GM18868 (cell line): ENCODE results near the gene SLC5A4.

ENCODE experiments used
- ATAC-seq: cut with Tn5 transposase; IDR thresholded peaks from one replicate; pipeline ENCODE4 v1.9.1; 2021; ENCODE audit warnings: mild to moderate bottlenecking, moderate library complexity; ENCODE audit not compliant: unreplicated experiment

SLC5A4 gene

GRCh38 chr22:32233091-32233490 is 22.1 kb downstream of the SLC5A4 start:
- no peak for ATAC-seq

DNA sequence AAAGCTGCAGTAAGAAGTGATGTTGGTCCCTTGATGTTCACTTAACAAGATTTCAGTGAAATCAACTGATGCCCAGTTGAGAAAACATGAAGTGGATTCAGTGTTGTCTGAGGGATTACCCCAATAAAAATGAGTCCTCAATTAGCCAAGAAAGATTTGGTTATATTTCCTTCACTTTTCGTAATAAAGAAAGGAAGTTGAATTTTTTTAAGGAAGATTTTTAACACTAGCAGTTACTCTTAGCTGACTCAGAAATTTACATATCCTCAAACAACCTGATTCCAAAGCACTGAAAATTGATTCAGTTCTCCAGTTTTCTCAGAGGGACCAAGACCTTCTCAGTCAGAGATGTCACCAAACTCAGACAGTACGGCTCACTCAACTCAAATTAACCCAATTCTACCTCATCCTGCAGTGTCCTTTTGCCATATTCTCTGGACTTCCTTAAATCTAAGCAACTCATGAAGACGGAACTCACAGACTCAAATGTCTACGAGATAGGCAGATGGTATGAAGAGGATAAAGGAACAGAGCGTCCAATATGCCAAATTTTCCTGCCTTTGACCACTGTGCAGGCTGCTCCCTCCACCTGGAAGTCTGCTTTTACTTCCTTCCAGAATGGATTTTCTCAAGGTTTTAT is 22.8 kb downstream of the SLC5A4 start:
- no peak for ATAC-seq

GRCh38 chr22:32226326-32227104 is 28.6 kb downstream of the SLC5A4 start:
- no peak for ATAC-seq

DNA sequence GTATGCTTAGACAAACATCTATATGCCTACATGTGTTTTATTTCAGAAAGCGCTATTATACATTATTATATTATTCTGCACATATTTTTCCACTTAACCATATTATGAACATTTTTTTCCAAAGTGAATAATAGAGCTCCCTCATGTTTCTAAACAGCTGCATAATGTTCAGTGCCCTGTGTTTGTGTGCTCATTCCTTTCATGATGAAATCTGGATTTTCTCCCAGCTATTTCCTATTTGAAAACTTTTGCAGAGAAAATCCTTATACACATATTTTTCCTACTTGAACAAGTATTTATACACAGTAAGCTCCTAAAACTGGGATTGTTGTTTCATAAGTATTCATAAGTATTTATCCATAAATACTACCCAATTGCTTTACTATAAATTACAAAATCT is 32.2 kb downstream of the SLC5A4 start:
- no peak for ATAC-seq

DNA sequence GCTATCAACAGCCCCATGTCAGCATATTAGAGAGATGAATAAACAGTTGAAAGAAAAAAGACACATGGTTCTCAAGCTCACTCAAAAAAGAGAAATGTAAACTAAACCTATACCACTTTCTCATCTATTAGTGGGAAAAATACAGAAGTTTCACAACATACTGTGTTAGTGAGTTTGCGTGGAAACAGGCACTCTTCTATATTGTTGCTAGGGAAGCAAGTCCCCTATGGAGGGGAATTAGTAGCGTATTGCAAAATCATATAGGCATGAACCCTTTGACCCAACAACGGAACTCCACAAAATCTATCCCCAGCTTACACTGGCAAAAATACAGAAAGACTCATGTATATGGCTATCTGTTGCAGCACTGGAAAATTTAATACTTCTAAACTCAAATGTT is 36.1 kb downstream of the SLC5A4 start:
- ATAC-seq: no peak

DNA sequence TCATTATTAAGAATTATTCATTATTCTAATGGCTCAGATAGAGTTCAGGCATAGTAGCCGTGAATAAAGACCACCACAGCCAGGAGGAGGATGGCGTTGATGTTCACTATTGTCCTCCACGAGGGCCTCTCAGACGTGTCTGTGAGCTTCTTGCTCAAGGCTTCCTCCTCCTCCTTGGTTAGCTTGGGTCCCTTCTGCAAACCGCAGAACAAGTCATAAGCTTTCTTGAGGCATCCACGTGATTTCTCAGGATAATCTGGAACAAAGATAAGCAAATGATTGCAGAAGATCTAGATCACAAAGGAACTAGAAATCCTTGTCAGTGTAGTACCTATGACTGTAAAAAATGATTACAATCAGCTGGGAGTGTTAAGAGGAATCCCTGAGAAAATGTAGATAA is 36.7 kb downstream of the SLC5A4 start:
- no peak for ATAC-seq

DNA sequence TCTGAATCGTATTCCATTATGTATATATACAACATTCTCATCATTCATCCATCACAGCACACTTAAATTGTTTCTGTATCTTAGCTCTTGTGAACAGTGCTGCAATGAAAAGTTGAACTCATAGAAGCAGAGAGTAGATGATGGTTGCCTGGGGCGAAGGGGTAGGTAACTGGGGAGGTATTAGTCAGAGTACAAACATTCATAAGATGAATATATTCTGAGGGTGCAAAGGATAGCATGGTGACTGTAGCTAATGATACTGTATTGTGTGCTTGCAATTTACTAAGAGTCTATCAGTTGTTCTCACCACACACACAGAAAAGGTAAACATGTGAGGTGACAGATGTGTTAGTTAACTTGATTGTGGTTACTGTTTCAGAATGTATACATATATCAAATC is 37.7 kb downstream of the SLC5A4 start:
- no peak for ATAC-seq

- ATAC-seq: no peak
Measured at GRCh38 chr22:32216911-32217310, 38.2 kb downstream of the SLC5A4 start.

GRCh38 chr22:32211011-32211410 is 44.1 kb downstream of the SLC5A4 start:
- no peak for ATAC-seq

DNA sequence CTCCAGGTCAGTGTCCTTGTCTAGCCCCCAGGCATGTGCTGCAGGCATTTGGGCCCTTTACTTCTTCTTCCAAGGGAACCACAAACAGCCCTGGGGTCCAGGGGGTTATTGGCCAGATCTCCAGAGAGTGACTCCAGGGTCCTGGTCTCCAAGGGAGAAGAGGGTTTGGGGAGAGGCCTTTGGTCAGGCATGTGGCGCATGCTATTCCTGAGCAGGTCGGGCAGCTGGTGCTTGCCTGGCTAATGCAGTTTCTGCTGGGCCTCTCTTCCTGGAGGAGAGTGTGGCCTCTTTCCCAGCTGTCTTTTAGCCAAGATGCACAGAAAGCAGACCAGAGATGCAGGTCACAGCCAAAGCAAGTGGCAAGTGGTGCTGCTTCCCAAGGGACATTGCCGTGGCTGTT is 46.5 kb downstream of the SLC5A4 start:
- ATAC-seq: no peak

DNA sequence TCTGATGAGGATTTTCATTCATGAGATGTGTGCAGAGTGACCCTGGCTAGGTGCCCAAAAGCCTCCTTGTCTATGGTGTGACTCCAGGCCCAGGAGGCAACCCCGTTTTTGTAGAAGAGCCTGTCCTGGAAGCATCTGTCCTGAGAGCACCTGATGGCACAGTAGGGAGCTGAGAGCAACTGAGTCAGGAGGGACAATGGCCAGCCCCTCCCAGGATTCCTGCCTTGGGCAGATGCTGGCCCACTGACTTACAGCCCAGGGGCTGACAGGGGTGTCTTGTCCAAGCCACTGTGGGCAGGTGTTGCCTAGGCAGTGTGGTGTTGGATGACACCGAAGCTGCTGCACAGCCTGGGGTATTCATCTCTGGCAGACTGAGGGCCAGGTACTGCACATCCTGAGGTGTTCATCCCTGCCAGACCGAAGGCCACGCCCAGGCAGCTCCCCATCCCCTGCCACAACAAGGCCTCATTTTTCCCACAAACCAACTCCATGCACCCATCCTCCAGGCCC is 47.1 kb downstream of the SLC5A4 start:
- no peak for ATAC-seq

DNA sequence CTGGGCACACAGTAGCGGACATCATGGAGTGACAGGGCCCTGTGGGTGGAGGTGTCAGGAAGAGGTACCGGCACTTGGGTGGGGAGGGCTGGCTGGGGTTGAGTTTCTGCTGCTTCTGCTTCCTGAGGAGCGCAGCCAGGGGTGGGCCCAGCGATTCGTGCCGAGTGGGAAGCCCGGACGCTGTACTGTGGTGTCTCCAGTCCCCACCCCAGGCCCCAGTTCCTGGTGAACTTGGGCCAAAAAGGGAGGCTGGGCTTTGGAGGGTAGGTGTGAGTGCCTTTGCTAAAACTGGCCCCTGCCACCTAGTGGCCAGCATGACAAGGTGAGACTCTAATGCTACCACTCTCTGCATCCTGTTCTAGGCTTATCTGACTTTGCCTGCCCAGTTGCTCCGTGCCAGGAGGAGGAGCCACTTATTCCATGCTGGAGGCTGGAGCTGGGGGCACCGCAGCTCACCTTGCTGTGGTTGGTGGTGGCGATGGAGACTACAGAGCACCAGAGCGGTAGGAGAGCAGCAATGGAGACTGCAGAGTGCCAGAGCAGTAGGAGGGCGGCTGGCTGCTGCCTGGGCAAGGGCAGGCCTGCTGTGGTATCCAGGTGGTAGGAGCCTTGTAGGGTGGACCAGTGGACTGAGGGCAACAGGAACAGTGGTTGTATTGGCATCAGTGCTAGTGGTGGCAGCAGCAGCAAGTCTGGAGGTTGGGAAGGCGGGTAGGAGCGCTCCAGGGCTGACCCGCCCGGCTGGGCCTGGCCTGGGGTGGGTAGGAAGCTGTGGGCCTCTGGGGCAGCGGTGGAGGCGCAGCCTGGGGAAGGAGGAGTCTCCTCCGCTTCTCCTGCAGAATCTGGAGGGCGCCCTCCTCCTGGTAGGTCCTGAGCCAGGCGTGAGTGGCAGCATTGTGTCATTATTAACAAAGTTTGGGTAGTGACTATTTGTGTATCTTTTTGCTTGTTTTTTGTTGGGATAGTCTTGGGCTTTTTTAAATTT is 48.1 kb downstream of the SLC5A4 start:
- ATAC-seq: no peak

DNA sequence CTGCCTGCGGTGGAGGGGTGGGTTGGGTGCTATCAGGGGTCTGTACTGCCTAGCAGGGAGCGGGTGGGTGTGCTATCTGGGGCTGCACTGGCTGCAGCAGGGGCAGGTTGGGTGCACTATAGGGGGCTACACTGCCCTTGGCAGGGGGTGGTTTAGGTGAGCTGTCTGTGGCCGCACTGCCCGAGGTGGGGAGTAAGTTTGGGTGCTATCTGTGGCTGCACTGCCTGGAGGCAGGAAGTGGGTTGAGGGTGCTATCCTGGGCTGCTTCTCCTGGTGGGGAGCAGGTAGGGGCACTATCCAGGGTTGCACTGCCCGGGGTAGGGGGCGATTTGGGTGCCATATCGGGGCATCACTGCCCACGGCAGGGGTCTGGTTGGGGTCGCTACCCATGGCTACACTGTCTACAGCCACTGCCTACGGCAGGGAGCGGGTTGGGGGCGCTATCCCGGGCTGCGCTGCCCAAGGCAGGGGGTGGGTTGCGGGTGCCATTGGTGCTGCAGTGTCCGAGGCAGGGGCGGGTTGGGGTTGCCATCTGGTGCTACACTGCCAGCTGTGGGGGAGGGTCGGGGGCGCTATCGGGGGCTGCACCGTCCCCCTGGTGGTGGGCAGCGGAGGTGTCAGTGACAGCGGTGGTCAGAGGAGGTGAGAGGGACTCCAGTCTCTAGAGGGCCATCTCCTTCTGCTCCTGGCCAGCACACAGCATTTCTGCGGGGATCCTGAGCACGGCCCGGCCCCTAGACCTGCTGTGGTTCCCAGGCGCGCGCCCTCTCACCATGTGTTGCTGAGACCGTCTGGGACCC is 49.0 kb downstream of the SLC5A4 start:
- no peak for ATAC-seq

- no peak for ATAC-seq
Measured at GRCh38 chr22:32204856-32205722, 50.1 kb downstream of the SLC5A4 start, which contains the start of gene RFPL2. TSS of gene RFPL2 (minus strand) at chr22:32205073. CDS start at chr22:32202451, 2,622 bp downstream.

GRCh38 chr22:32204040-32204855 is 50.9 kb downstream of the SLC5A4 start:
- ATAC-seq: no peak

- no peak for ATAC-seq
Measured at GRCh38 chr22:32203181-32204039, 51.7 kb downstream of the SLC5A4 start.

DNA sequence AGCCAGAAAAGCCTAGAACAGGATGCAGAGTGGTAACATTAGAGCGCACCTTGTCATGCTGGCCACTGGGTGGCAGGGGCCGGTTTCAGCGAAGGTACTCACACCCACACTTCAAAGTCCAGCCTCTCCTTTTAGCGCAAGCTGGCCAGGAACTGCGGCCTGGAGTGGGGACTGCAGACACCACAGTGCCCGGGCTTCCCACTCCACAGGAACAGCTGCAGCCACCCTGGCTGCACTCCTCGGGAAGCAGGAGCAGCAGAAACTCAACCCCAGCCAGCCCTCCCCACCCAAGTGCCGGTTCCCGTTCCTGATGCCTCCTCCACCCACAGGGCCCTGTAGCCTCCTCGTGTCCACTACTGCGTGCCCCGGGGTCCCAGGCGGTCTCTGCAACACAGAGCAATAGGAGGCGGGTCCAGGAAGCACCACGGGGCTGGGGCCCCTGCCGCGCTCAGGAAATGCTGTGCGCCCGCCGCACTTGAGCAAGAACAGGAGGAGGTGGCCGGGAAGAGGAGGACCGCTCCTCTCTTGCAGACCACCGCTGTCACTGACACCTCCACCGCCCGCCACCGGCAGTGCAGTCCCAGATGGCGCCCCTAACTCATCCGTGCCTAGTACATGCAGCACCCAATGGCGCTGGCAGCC is 52.5 kb downstream of the SLC5A4 start:
- ATAC-seq: no peak
